CD4-positive, alpha-beta T cell treated with Interleukin-12 subunit alpha and Interleukin-12 subunit beta, for 1 hour (primary cell): ENCODE data around the gene ME2.
"Not testable (repeated sequence)": the region's sequence is repeated elsewhere in the genome, so short reads cannot be mapped to it uniquely, and the experiment has no call there.

Experiments
- DNase-seq: peaks from one replicate; pipeline ENCODE4 v3.0.0-alpha.2; 2020

Gene ME2

DNA sequence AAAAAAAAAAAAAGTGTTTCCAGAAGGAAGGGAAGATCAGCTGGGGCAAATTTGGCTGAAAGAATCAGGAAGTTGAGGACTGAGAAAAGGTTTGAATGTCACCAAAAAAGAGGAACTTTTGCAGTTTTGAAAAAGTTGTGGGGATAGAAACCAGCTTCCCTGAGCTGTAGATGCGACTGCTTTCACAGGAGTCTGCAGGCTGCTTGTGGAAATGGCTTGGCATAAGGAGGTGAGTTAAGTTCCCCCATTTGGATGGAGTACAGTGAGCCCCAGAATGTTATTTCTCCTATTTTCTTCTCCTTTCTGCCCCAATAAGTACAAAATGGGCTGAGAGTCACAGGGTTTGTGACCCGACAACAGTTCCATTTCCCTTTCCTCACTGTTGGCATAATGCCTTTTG is 16.5 kb upstream of the ME2 start:
- no peak for DNase-seq

DNA sequence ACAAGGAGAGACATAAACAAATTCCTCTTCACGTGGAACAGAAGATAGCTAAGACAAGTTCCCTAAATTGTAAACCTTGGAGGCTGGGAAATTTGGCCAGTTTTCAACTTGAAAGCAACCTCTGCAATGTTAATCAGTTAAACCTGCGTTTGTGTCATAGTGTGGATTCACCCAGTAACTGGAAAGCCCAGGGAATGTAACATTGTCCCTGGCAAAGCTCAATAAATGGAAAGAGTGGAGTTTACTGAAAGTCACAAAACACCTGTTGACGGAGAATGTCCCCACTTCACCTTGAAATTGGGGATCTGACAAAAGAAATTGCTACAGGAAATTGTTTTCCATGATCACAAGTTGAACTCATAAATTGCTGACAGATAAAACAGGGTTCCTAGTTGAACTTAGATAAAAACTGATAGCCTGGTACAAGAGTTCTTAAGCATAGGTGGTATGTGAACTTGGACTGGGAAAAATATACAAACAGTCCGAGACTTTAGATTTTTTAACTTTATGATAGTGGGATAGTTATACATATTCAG is 15.0 kb upstream of the ME2 start:
- DNase-seq = no peak

DNA sequence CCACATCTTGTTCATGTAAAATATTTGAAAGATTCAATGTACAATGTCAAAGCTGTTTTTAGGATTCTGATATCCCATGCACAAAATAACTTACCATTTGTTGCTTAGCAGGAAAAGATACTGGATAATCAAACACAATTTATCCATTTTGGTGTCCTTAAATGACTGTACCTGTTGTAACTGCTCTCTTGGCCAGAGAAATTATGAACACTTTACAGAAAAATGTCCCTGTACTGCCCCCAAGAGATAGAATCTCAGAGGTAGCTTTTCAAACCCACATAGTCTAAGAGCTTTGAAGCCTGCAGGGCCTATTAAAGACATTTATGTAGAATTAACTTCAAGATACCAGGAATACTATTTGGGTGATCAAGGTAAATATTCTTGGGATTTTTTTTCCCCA is 12.2 kb upstream of the ME2 start:
- no peak for DNase-seq

DNA sequence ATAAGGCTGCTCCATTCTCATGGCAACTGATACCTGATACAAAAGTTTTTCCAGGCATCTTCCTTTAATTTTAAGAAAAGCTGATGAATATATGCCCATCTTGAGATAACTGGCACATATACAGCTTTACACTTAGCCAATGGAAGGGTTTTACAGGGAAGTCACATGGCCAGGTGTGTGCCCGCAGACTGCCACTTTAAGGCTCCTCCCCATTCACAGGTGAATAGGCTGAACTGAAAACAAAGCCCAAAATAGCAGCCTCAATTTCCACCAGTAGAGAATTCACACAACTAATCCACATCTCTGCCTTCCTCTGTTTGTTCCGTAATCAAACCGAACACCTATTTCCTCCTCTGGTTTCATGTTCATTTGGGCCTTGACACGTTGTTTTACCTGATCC is 9.8 kb upstream of the ME2 start:
- DNase-seq = no peak

DNA sequence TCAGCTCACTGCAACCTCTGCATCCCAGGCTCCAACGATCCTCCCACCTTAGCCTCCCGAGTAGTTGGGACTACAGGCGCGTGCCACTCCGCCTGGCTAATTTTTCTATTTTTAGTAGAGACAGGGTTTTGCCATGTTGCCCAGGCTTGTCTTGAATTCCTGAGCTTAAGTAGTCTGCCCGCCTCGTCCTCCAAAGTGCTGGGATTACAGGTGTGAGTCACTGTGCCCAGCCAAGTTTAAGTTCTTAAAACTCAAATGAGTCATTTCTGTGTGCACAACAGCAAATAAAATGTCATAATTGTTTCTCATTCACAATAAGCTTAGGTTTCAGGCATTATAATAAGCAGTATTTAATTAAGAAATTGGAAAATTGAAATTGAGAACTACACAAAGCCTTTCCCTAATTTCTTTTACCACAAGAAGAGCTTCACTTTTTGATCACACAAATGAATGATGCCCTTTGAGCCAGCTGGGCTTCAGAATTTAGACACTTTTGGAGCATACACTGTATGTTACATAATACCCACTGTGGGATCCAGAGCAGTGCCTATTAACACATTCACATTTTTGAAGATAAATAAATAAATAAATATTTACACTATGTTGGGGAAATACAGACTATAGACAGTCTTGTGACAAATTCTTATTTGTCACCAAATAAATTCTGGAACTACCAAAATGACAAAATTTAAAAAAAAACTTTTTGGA is 8.6 kb upstream of the ME2 start:
- DNase-seq = no peak

DNA sequence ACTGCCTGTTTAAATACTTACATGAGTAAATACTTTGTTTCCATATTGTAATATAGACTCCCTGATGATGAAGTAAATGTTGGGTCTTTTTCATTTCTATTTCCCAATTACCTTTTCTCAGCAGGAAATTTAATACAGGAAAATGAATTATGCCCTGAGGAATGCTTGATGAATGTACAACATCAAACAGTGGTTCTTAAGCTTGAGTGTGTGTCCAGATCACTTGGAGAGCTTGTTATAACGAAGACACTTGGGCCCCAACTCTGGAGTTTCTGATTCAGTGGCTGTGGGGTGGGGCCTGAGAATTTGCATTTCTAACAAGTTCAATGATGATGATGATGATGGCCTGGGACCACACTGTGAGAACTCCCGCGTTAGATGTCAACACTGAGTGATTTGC is 7.1 kb upstream of the ME2 start:
- DNase-seq = no peak

DNA sequence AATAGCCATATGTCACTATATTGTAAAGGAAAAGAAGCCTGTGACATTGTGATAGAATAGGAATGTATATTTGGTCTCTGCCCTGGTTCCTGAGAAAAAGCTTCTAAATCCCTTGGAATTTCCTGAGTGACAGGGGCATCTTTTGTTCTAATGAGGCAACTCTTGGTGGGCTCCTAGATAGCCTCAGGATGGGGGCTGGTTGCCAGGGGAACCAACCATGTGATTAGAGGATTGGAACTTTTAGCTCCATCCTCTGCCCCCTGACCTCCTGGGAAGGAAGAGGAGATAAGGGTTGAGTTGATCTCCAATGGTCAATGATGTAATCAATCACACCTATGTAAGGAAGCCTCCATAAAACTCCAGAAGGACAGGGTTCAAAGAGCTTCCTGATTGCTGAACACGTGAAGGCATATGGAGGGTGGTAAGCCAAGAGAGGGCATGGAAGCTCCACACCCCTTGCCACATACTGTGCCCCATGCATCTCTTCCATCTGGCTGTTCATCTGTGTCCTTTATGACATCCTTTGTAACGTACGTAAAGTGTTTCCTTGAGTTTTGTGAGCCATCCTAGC is 2.9 kb upstream of the ME2 start:
- DNase-seq = no peak

DNA sequence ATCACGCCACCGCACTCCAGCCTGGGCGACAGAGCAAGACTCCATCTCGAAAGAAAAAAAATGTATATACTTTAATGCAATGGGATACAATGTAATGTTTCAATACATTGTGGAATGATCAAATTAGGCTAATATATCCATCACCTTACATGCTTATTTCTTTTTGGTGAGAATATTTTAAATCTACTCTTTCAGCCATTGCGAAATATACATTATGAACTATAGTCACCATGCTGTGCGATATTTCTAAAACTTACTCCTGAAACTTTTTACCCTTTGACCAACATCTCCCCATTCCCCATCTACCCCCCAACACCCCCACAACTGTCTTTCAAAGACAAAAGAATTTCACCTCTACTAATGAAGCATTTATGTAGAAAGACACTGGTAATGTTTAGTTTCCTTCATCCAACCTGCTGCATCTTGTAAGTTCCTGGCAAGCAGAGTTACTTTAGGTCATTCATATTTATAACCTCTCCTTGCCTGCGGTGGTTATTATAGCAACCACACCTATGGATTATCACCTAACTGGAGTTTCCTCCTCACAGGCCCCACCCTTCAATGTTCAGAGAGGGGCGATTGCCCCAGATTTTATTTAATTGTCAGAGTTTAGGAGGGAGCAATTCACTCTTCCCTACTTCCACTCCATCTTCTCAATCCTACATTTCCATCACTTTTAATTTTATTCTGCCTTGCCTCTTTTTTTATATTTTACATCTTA is 1.2 kb upstream of the ME2 start:
- DNase-seq = peak; percentile 17

DNA sequence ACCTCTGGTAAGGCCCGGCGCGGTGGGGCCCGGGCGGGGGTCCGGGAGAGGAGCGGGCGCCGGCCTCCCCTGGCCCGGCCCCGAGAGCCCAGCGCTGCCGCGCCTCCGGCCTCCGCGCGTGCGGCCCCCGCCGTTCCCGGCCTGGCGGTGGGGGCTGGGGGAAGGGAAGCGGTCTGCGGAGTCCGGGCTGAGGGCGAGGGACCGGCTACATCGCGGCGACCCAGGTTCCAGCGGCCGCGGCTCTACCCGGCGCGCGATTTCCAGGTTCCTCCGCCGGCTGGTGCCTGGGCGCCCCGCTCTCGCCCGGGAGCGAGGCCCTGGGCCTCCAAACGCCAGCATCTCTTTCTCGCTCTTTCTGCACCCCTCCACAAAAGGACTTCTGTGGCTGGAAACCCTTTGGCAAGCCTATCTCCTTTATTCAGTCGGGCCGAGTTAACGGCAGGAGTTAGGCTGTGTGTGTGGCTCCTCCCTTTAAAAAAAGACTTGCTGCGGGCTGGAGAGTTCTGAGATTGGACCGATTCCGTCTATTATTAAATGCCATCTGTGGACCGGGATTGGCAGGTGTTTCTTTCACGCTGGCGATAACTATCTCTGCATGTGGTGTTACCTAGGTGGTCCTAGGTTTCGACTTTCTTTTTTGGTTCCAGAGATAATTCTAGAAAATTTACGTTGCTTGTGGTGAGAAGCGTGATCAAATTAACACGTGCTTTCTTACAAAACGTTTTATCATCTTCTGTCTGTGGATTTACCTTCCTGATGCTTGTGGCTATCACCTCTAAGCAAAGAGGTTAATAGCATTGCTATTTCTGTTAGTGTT is 592 bp downstream of the ME2 start:
- peak; percentile 47 for DNase-seq

DNA sequence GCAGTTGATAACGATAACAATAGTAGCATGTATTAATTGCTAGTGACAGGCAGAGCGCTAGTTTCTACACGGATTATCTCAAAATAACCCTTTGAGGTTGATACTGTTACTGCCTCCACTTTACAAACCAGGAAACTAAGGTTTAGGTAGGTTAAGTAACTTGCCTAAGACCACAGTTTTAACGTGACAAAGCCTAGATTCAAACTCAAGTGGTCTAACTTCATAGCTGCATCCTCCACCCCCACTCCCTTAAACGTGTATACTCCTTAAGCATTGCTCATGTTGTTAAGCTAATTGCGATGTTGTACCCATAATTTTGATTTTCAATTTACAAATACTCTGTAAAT is 1.2 kb downstream of the ME2 start:
- DNase-seq = no peak

DNA sequence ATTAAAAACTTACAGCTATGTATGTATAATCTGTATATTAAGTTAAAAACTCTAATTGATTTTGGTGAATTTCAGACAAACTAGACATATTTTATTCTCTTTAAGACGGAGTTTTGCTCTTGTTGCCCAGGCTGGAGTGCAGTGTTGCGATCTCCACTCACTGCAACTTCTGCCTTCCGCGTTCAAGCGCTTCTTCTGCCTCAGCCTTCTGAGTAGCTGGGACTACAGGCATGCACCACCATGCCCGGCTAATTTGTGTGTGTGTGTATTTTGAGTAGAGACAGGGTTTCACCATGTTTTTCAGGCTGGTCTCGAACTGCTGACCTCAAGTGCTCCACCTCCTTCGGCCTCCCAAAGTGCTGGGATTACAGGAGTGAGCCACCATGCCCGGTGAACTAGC is 2.0 kb downstream of the ME2 start:
- DNase-seq = not testable (repeated sequence)

DNA sequence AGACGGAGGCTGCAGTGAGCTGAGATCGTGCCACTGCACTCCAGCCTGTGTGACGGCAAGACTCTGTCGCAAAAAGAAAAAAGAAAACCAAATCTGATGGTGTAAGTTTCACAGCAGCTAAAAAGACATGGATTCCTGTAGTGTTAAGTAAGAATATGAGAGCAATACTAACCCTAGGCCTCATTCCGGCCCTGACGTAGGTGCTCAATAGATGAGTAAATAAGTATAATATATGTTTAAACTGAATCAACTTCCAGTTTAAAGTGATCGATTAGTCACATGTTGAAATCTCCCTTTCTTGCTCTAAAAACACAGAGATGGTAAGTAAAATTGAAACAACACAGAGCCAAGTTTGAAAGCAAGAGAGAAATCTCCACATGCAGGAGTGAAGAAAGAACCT is 8.0 kb downstream of the ME2 start:
- no peak for DNase-seq

DNA sequence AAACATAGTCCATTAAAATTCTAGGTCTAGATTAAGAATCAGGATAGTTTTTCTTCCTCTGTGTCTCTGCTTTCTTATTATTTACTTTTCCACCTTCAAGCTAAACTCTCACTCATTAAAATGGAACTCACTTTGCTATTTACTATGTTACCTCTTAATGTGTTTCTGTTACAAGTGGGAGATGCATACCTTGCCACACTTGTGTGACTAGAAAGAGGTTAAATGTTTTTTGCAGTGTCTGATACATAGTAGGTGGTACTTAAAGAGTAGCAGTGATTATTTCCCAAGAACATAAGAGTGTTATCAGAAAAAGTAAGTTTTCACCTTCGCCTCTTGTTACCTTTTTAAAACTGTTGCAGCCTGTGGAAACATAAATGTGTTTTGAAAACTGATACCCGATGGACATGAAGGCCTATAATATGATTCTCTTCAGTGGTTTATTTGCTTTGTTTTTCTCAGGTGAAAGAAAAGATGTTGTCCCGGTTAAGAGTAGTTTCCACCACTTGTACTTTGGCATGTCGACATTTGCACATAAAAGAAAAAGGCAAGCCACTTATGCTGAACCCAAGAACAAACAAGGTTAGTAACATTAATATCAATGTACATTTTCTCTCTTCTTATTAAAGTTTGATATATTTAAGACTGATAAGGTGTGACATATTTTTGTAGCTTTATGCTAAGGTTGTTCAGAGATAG is 16.6 kb downstream of the ME2 start:
- DNase-seq = no peak

DNA sequence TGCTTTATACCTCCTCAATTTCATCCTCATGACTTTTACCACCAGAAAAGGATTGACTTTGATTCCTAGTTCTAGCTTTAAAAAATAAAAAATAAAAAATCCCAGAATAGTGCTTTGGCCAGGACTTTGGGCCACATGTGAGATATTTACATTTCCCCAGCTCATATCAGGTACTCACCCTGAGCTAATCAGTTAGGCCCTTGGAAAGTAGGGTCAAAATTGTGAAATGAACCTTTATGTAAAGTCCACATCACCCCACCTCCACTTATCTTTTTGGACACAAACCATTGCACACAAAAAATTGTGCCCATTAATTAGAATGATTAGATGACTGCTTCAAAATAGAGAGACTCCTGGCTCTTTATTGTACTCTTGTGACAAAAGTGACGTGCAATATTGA is 17.2 kb downstream of the ME2 start:
- no peak for DNase-seq

DNA sequence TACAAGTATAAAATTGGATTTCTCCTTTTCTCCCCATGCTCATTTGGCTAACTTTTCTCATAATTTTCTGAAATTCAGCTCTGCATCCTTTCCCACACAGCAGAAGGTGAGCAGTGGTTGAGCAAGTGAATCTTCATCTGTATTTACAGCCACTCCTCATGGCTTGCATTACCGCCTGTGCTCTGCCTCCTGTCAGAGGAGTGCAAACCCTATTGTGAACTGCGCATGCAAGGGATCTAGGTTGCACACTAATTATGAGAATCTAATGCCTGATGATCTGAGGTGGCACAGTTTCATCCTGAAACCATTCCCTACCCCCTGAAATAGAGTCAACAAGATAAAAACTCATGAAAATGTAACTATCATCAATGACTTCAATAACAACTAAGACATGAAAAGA is 20.0 kb downstream of the ME2 start:
- no peak for DNase-seq

DNA sequence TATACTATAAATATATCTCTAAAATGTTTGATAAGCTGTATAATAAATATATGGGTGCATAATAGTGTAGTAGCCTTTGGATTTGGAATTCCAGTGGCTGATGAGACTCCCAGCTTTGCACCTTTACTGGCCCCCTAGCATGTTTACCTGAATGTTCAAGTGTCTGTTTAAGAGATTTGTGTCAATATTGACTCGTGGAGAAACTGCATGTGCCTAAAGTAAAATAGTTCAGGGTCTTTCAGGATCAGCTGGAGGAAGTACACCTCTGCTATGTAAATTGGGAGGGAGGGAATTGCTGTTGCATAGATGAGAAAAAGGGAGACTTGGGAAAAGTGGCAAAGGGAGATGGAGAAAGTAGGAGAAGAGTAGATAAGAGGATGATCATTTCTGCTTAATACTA is 23.9 kb downstream of the ME2 start:
- DNase-seq = no peak

DNA sequence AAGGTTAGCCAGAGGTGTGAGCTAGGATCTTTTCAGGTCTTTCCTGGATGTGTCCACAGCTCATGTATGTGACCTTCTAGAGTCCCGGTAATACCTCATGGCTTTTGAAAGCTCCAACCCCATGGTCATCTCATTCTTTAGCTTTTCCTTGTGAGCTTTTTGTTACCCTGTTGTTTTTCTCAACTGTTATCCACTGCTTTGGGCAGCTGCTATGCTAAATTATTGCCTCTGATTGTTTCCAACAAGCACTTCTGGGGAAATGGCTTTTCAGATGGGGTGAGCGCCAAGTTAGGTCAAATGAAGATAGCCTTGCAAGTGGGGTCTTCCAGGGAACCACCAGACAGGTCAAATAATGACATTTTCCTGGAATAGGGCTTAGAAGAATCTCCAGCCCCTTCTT is 27.9 kb downstream of the ME2 start:
- no peak for DNase-seq

DNA sequence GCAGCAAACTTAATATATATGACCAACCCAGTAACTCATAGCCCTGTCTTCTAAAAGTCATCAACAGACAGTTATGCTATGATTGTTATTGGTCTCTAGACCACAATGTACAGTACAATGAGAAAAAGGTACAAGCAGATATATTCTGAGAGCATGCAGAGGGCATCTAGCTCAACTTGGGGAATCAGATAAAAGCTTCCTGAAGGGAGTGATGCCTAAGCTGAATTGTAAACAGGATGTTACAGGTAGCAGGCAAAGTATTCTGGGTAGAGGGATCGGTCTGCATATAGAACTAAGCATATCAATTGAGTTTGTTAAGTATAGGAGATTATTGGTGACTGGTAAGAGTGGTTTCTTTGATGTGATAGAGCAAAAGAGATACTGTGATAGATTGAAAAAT is 30.3 kb downstream of the ME2 start:
- DNase-seq = no peak

DNA sequence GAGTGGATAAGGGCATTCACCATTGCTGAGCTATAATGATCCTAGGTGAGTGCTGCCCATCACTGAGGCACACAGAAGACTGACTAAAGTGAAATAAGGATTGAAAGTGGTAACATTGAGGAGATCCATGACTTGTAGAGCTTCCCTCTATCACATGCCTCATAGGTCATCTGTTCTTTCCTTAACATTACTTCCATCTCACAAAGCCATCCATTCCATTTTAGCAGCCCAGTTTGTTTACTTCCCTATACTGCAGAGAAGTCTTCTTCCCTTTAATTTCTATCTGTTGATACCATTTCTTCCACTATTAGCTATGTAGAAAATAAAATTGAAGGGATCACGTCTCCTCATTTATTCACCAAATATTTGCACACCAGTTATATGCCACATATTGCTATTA is 32.1 kb downstream of the ME2 start:
- no peak for DNase-seq

DNA sequence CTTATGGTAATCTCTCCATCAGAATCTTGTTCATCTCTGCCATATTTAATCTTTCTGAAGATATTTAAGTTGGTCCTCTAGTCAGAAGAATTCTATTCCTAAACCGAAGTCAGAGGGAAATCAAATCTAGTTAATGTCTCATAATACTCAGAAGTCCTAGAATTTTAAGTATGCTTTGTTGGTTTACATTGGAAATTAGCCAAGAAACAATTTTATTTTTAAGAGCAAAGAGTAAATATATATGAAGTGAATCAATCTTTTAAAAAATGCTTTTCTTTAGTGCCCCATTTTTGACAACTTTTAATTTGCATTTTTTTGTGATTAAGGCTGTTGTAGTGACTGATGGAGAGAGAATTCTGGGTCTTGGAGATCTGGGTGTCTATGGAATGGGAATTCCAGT is 38.1 kb downstream of the ME2 start:
- no peak for DNase-seq

DNA sequence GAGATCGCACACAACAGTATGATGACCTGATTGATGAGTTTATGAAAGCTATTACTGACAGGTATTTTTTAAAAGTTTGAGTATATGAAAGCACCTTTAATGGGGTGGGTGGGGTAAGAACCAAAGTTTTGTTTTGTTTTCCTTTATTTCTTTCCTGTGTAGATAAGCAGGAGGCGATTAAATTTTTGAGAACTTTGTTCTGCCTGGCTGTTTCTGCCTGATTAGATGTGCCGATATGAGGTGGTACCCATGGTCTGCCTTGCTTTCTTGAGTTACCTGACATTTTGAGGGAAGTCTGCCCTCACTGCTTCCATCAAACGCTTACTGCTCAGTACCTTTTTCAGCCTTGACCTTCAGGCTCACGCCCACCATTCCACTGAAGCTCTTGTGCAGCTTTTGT is 39.2 kb downstream of the ME2 start:
- no peak for DNase-seq

DNA sequence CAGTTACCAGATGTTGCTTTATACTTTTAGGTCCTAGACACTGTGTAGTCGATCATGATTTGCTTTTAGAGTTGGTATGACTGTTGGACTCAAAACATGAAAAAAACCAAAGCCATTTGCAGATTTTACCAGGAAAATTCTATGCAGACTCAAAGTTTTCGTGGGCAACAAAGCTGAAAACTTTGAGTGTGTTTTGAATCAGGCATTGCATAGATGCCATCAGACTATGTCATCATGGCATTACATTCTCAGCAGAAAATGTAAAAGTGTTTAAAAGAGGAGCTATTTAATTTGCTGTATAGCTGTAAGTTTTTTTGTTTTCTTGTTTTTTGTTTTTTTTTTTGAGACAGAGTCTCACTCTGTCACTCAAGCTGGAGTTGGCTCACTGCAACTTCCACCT is 45.5 kb downstream of the ME2 start:
- DNase-seq = no peak

DNA sequence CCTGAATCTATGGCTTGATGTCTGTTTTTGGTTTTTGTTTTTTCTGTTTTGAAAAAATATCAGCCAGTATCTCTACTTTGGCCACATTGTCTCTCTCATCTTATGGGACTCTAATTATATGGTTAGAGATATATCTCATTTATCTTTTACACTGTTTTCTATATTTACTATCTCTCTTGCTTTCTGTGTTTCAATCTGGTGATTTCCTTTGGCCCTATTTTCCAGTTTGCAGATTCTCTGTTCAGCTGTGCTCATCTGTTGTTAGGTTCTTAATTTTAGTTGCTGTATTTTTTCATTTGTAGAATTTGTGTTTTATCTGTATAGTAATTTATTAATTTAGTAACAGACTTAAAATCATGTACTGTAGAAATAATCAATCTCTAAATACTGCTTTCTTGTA is 47.6 kb downstream of the ME2 start:
- DNase-seq = no peak
